Ascending aorta (tissue), 2 donors: Measurements from ENCODE around the gene COLEC11. TPM values are rescaled to one million over a fixed set of nuclear protein-coding genes. Genes with fewer than 3 reads are reported as not detected.
"Not testable (repeated sequence)": the region's sequence is repeated elsewhere in the genome, so short reads cannot be mapped to it uniquely, and the experiment has no call there.

Experiments used
- DNase-seq, 2 donors: peaks; one replicate each; pipeline ENCODE4 v3.0.0-alpha.2; 2019; ENCODE audit warnings: low spot score in 2 of 2
- H3K27ac ChIP-seq, 2 donors: fragments of 200-600 bp; sonication (generic); one replicate each; pipeline ENCODE4 v1.5.1; 2016 to 2017; ENCODE audit warnings: mild to moderate bottlenecking in 1 of 2
- H3K27me3 ChIP-seq: fragments of 200-600 bp; sonication (generic); one replicate; pipeline ENCODE4 v1.5.1; 2017
- H3K36me3 ChIP-seq, 2 donors: fragments of 200-600 bp; sonication (generic); one replicate each; pipeline ENCODE4 v1.5.1; 2016
- H3K4me1 ChIP-seq, 2 donors: fragments of 200-600 bp; sonication (generic); one replicate each; pipeline ENCODE4 v1.5.1; 2016 to 2017; ENCODE audit warnings: mild to moderate bottlenecking in 1 of 2
- H3K4me3 ChIP-seq, 2 donors: fragments of 200-600 bp; sonication (generic); one replicate each; pipeline ENCODE4 v1.5.1; 2016 to 2017; ENCODE audit warnings: mild to moderate bottlenecking in 1 of 2
- H3K9me3 ChIP-seq, 2 donors: fragments of 200-600 bp; sonication (generic); one replicate each; pipeline ENCODE4 v1.5.1; 2016
- CTCF ChIP-seq, 3 experiments: fragments of 200-600 bp in 2 of 3; fragments of 450-650 bp in 1 of 3; sonication (generic) in 2 of 3; IDR thresholded peaks; one replicate each; pipeline ENCODE4 v1.5.1; 2016 to 2019; ENCODE audit warnings: antibody characterized with exemption in 3 of 3, mild to moderate bottlenecking in 1 of 3, moderate library complexity in 1 of 3
- intact Hi-C: fragments of 100-400 bp; cut with DNase I; formaldehyde crosslinking; loops from one replicate; pipeline ENCODE4 v1.15.1; 2023
- total RNA-seq: library from RNA; depleted of rRNA; stranded (reverse); fragments of >200 nt; gene quantifications from one replicate; pipeline ENCODE4 v1.1.0, GENCODE V29; 2016

Gene COLEC11
- total RNA-seq, 1 donor from 2014 or later = 0.75 TPM

- Histone ChIP-seq H3K36me3 (no peaks in the 10 kb centered on the region), H3K4me3 (peak overlapping the region in 1 of 2 donors; percentile 32), H3K27ac (peak overlapping the region in 1 of 2 donors; percentile 50), H3K9me3 (no peaks in the 10 kb centered on the region), H3K4me1 (no peaks in the 10 kb centered on the region), H3K27me3 (no peaks in the 10 kb centered on the region)
- TF ChIP-seq CTCF (IDR thresholded peaks at IDR 0.05) = no peak
- intact Hi-C loops = no loop called here
- no peak for DNase-seq
Observed at GRCh38 chr2:3604991-3605961, 10.4 kb downstream of the COLEC11 start.

- no peak overlapping the region for H3K4me3 ChIP-seq
- no peak for DNase-seq
- TF ChIP-seq CTCF (IDR thresholded peaks at IDR 0.05) = no peak
- intact Hi-C loops = no loop called here
- no peaks in the 10 kb centered on the region for H3K27me3 ChIP-seq
- no peaks in the 10 kb centered on the region for H3K36me3 ChIP-seq
- peak overlapping the region in 1 of 2 donors; percentile 50 for H3K27ac ChIP-seq
- H3K9me3 ChIP-seq = no peaks in the 10 kb centered on the region
- no peaks in the 10 kb centered on the region for H3K4me1 ChIP-seq
Observed at GRCh38 chr2:3606028-3606369, 11.1 kb downstream of the COLEC11 start.

- Histone ChIP-seq H3K27ac (no peak overlapping the region), H3K4me3 (no peak overlapping the region), H3K4me1 (no peaks in the 10 kb centered on the region), H3K9me3 (no peaks in the 10 kb centered on the region), H3K36me3 (no peaks in the 10 kb centered on the region), H3K27me3 (no peaks in the 10 kb centered on the region)
- intact Hi-C loops = no loop called here
- no peak for DNase-seq
- no peak for TF ChIP-seq CTCF (IDR thresholded peaks at IDR 0.05)
Observed at GRCh38 chr2:3606370-3607201, 11.7 kb downstream of the COLEC11 start.

GRCh38 chr2:3608373-3609278, 13.7 kb downstream of the COLEC11 start:
- DNase-seq = peak in 1 of 2 donors; percentile 41
- intact Hi-C loops = no loop called here
- H3K36me3 ChIP-seq = no peaks in the 10 kb centered on the region
- no peak overlapping the region for H3K27ac ChIP-seq
- H3K27me3 ChIP-seq = no peaks in the 10 kb centered on the region
- no peaks in the 10 kb centered on the region for H3K4me1 ChIP-seq
- no peak overlapping the region for H3K4me3 ChIP-seq
- TF ChIP-seq CTCF (IDR thresholded peaks at IDR 0.05) = no peak
- no peaks in the 10 kb centered on the region for H3K9me3 ChIP-seq

- intact Hi-C loops, H3K27ac ChIP-seq, H3K27me3 ChIP-seq, H3K9me3 ChIP-seq, H3K4me1 ChIP-seq, H3K4me3 ChIP-seq, H3K36me3 ChIP-seq: not testable (repeated sequence)
- peak in 1 of 2 donors; percentile 12 for DNase-seq
Observed at GRCh38 chr2:3609279-3609673, 14.4 kb downstream of the COLEC11 start.
